ENCODE results near the gene TTC34.

DNA sequence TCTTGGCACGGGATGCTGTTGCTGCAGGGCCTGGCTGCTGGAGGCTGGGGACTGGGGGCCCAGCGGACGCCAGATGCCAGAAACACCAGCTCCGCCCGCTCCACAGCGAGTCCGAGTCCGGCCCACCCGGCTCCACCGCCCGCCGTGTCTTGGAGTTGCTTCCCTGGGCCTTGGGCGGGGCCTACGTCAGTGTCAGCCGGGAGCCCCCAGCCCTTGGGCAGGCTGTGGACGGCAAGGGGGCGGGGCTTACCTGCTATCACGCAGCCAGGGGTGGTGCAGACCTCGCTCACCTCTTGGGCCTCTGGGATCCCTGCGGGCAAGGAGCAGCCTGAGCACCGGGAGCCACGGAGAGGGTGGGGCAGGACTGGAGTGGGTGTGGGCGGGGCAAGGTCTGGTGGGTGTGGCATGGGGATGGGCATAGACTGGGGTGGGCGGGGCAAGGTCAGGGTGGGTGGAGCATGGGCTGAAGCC is 190.4 kb downstream of the TTC34 start:
- TF ChIP-seq, protein P1, sequence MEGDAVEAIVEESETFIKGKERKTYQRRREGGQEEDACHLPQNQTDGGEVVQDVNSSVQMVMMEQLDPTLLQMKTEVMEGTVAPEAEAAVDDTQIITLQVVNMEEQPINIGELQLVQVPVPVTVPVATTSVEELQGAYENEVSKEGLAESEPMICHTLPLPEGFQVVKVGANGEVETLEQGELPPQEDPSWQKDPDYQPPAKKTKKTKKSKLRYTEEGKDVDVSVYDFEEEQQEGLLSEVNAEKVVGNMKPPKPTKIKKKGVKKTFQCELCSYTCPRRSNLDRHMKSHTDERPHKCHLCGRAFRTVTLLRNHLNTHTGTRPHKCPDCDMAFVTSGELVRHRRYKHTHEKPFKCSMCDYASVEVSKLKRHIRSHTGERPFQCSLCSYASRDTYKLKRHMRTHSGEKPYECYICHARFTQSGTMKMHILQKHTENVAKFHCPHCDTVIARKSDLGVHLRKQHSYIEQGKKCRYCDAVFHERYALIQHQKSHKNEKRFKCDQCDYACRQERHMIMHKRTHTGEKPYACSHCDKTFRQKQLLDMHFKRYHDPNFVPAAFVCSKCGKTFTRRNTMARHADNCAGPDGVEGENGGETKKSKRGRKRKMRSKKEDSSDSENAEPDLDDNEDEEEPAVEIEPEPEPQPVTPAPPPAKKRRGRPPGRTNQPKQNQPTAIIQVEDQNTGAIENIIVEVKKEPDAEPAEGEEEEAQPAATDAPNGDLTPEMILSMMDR (IDR thresholded peaks at IDR 0.05), result no peak
- no peak for TF ChIP-seq POLR2A (IDR thresholded peaks at IDR 0.05)

Measured in esophagus squamous epithelium (tissue), 4 donors.